Neural cell (in vitro differentiated cells): Measurements from ENCODE around the gene OSCP1. TPM values are rescaled to one million over a fixed set of nuclear protein-coding genes. Genes with fewer than 3 reads are reported as not detected.
A peak's percentile ranks its signal among the peaks of the same experiment; 100 is the strongest.

ENCODE experiments used
- H2AFZ ChIP-seq: fragments of 200-600, 300-800 bp; sonication (generic), shearing (Covaris generic); 2 replicates; pipeline ENCODE4 v1.6.0; 2014; ENCODE audit warnings: low read depth, mild to moderate bottlenecking, antibody characterized with exemption, low read length, moderate library complexity
- H3F3A ChIP-seq: fragments of 200-600 bp; shearing (Covaris generic); 2 replicates; pipeline ENCODE4 v1.6.1; 2016; ENCODE audit warnings: mild to moderate bottlenecking, moderate library complexity, mixed read lengths, antibody characterized with exemption, low read length; ENCODE audit not compliant: insufficient read depth, poor library complexity, severe bottlenecking
- H3K27ac ChIP-seq: fragments of 200-600, 300-800 bp; sonication (generic), shearing (Covaris generic); 2 replicates; pipeline ENCODE4 v1.5.1; 2014; ENCODE audit warnings: mild to moderate bottlenecking, low read length, moderate library complexity
- H3K27me3 ChIP-seq: fragments of 300-800, 200-600 bp; sonication (generic), shearing (Covaris generic); 2 replicates; pipeline ENCODE4 v1.6.0; 2014; ENCODE audit warnings: mild to moderate bottlenecking, low read depth, low read length, moderate library complexity; ENCODE audit not compliant: insufficient read depth
- H3K36me3 ChIP-seq: fragments of 300-800, 200-600 bp; sonication (generic), shearing (Covaris generic); 2 replicates; pipeline ENCODE4 v1.5.1; 2014; ENCODE audit warnings: mild to moderate bottlenecking, antibody characterized with exemption, low read length, moderate library complexity; ENCODE audit not compliant: insufficient read depth
- H3K4me2 ChIP-seq: fragments of 300-800, 200-600 bp; sonication (generic), shearing (Covaris generic); 2 replicates; pipeline ENCODE4 v1.6.0; 2014; ENCODE audit warnings: mild to moderate bottlenecking, low read length
- H3K4me3 ChIP-seq: fragments of 300-800, 200-600 bp; sonication (generic), shearing (Covaris generic); 2 replicates; pipeline ENCODE4 v1.5.1; 2014; ENCODE audit warnings: mild to moderate bottlenecking, low read length, moderate library complexity
- H3K79me2 ChIP-seq: fragments of 200-600 bp; shearing (Covaris generic); replicated peaks from 2 replicates; pipeline ENCODE4 v1.6.0; 2014; ENCODE audit warnings: mild to moderate bottlenecking, low read length, moderate library complexity; ENCODE audit not compliant: insufficient read depth
- H3K9ac ChIP-seq: fragments of 300-800, 200-600 bp; sonication (generic), shearing (Covaris generic); 2 replicates; pipeline ENCODE4 v1.6.1; 2016; ENCODE audit warnings: mild to moderate bottlenecking, low read length, mixed read lengths
- H3K9me2 ChIP-seq: fragments of 200-600 bp; shearing (Covaris generic); 2 replicates; pipeline ENCODE4 v1.6.1; 2016; ENCODE audit warnings: mild to moderate bottlenecking, low read length, mixed read lengths; ENCODE audit not compliant: insufficient read depth
- H3K9me3 ChIP-seq: fragments of 200-600, 300-800 bp; sonication (generic), shearing (Covaris generic); 2 replicates; pipeline ENCODE4 v1.6.1; 2016; ENCODE audit warnings: mild to moderate bottlenecking, mixed run types, low read length, moderate library complexity, mixed read lengths
- H4K20me1 ChIP-seq: fragments of 200-600 bp; shearing (Covaris generic); 2 replicates; pipeline ENCODE4 v1.6.1; 2016; ENCODE audit warnings: mild to moderate bottlenecking, mixed run types; ENCODE audit not compliant: insufficient read depth
- EP300 ChIP-seq: fragments of 450-650 bp; conservative IDR thresholded peaks from 2 replicates; pipeline ENCODE4 v1.6.1; 2014; ENCODE audit warnings: antibody characterized with exemption, mild to moderate bottlenecking, moderate library complexity; ENCODE audit not compliant: poor library complexity, severe bottlenecking
- EZH2 ChIP-seq: fragments of 200-600, 300-800 bp; shearing (Covaris generic), sonication (generic); IDR thresholded peaks from 2 replicates; pipeline ENCODE4 v1.6.1; 2014; ENCODE audit warnings: antibody characterized with exemption, low read length, borderline replicate concordance, mild to moderate bottlenecking; ENCODE audit not compliant: insufficient read depth, poor library complexity, severe bottlenecking
- MXI1 ChIP-seq: fragments of 450-650 bp; conservative IDR thresholded peaks from 2 replicates; pipeline ENCODE4 v1.6.1; 2014; ENCODE audit warnings: antibody characterized with exemption, mild to moderate bottlenecking; ENCODE audit not compliant: poor library complexity, severe bottlenecking
- POLR2AphosphoS5 ChIP-seq: IDR thresholded peaks from 2 replicates; pipeline ENCODE4 v1.6.1; 2012
- RAD21 ChIP-seq: fragments of 450-650 bp; conservative IDR thresholded peaks from 2 replicates; pipeline ENCODE4 v1.6.1; 2014; ENCODE audit warnings: antibody characterized with exemption, mild to moderate bottlenecking, moderate library complexity
- SMC3 ChIP-seq: fragments of 450-650 bp; conservative IDR thresholded peaks from 2 replicates; pipeline ENCODE4 v1.6.1; 2014; ENCODE audit warnings: antibody characterized with exemption, mild to moderate bottlenecking, moderate library complexity; ENCODE audit not compliant: poor library complexity
- TAF1 ChIP-seq: IDR thresholded peaks from 2 replicates; pipeline ENCODE4 v1.6.1; 2012; ENCODE audit warnings: low read depth
- polyA plus RNA-seq: library from polyadenylated mRNA; depleted of rRNA; stranded (reverse); fragments of >200 nt; gene quantifications from 2 replicates; pipeline ENCODE4 v1.2.3, GENCODE V29; 2014
- TF ChIP-seq, protein P1 (sequence below): fragments of 450-650 bp; IDR thresholded peaks from 2 replicates; pipeline ENCODE4 v1.5.1; 2014; ENCODE audit warnings: antibody characterized with exemption, mild to moderate bottlenecking, moderate library complexity; ENCODE audit not compliant: poor library complexity, severe bottlenecking
- TF ChIP-seq, protein P2 (sequence below): IDR thresholded peaks from 2 replicates; pipeline ENCODE4 v1.6.1; 2012; ENCODE audit warnings: borderline replicate concordance

Gene OSCP1
- polyA plus RNA-seq, 1 donor from 2014 or later, result 20.7 TPM

DNA sequence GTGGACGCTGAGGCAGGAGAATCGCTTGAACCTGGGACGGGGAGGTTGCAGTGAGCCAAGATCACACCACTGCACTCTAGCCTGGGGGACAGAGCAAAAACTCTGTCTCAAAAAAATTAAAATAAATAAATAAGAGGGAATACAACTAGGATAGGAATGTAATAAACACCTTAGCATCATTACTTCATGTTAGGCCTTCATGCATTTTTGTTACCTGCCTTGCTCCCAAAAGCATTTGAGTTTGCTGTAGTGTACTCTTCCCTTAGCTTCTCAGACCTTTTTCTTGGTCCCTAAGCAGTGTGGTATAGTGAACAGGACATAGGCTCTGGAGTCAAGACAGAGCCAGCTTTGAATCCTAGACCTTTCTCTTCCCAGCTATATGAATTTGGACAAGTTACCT, 2.8 kb upstream of the OSCP1 start:
- Histone ChIP-seq H3K9ac (no peak overlapping the region), H3K79me2 (peaks cover 9% of the 10 kb centered on the region), H4K20me1 (no peaks in the 10 kb centered on the region), H3K9me3 (no peaks in the 10 kb centered on the region), H3K27ac (no peak overlapping the region), H3K4me3 (no peak overlapping the region), H3F3A (no peaks in the 10 kb centered on the region), H2AFZ (no peak overlapping the region), H3K27me3 (no peaks in the 10 kb centered on the region), H3K9me2 (no peaks in the 10 kb centered on the region), H3K36me3 (no peaks in the 10 kb centered on the region), H3K4me2 (no peak overlapping the region)
- TF ChIP-seq MXI1 (no peak), POLR2AphosphoS5 (no peak), RAD21 (no peak), EZH2 (no peak), TAF1 (no peak), SMC3 (no peak), EP300 (no peak)
- TF ChIP-seq, protein P1, sequence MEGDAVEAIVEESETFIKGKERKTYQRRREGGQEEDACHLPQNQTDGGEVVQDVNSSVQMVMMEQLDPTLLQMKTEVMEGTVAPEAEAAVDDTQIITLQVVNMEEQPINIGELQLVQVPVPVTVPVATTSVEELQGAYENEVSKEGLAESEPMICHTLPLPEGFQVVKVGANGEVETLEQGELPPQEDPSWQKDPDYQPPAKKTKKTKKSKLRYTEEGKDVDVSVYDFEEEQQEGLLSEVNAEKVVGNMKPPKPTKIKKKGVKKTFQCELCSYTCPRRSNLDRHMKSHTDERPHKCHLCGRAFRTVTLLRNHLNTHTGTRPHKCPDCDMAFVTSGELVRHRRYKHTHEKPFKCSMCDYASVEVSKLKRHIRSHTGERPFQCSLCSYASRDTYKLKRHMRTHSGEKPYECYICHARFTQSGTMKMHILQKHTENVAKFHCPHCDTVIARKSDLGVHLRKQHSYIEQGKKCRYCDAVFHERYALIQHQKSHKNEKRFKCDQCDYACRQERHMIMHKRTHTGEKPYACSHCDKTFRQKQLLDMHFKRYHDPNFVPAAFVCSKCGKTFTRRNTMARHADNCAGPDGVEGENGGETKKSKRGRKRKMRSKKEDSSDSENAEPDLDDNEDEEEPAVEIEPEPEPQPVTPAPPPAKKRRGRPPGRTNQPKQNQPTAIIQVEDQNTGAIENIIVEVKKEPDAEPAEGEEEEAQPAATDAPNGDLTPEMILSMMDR, result no peak
- TF ChIP-seq, protein P2, sequence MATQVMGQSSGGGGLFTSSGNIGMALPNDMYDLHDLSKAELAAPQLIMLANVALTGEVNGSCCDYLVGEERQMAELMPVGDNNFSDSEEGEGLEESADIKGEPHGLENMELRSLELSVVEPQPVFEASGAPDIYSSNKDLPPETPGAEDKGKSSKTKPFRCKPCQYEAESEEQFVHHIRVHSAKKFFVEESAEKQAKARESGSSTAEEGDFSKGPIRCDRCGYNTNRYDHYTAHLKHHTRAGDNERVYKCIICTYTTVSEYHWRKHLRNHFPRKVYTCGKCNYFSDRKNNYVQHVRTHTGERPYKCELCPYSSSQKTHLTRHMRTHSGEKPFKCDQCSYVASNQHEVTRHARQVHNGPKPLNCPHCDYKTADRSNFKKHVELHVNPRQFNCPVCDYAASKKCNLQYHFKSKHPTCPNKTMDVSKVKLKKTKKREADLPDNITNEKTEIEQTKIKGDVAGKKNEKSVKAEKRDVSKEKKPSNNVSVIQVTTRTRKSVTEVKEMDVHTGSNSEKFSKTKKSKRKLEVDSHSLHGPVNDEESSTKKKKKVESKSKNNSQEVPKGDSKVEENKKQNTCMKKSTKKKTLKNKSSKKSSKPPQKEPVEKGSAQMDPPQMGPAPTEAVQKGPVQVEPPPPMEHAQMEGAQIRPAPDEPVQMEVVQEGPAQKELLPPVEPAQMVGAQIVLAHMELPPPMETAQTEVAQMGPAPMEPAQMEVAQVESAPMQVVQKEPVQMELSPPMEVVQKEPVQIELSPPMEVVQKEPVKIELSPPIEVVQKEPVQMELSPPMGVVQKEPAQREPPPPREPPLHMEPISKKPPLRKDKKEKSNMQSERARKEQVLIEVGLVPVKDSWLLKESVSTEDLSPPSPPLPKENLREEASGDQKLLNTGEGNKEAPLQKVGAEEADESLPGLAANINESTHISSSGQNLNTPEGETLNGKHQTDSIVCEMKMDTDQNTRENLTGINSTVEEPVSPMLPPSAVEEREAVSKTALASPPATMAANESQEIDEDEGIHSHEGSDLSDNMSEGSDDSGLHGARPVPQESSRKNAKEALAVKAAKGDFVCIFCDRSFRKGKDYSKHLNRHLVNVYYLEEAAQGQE, result no peak

DNA sequence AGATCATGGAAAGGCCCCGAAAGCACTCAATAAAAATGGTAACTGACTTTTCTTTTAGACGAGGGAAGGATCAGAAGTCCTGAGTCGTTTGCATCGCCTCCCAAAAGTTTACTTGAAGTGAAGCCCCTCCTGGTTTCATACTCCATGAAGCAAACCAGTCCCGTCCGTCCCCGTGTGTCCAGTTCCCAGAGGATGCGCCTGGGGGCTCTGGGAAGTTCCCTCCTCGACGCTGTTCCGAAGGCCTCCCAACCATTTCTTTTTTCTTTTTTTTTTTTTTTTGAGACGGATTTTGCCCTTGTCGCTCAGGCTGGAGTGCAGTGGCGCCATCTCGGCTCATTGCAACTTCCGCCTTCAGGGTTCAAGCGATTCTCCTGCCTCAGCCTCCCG, 661 bp upstream of the OSCP1 start:
- no peaks in the 10 kb centered on the region for H3F3A ChIP-seq
- no peaks in the 10 kb centered on the region for H3K9me2 ChIP-seq
- peak overlapping the region; percentile 88 for H3K27ac ChIP-seq
- no peaks in the 10 kb centered on the region for H3K27me3 ChIP-seq
- H3K9me3 ChIP-seq, result no peaks in the 10 kb centered on the region
- peak overlapping the region; percentile 86 for H2AFZ ChIP-seq
- no peaks in the 10 kb centered on the region for H4K20me1 ChIP-seq
- H3K79me2 ChIP-seq, result peaks cover 9% of the 10 kb centered on the region
- H3K4me2 ChIP-seq, result peak overlapping the region; percentile 66
- peak overlapping the region; percentile 80 for H3K4me3 ChIP-seq
- no peaks in the 10 kb centered on the region for H3K36me3 ChIP-seq
- peak overlapping the region; percentile 91 for H3K9ac ChIP-seq
- no peak for TF ChIP-seq EZH2
- no peak for TF ChIP-seq RAD21
- TF ChIP-seq, protein P1, result no peak
- TF ChIP-seq EP300, result no peak
- no peak for TF ChIP-seq TAF1
- TF ChIP-seq SMC3, result no peak
- TF ChIP-seq POLR2AphosphoS5, result no peak
- TF ChIP-seq MXI1, result no peak
- TF ChIP-seq, protein P2, result no peak
